Chondrocyte (in vitro differentiated cells): ENCODE results near the gene MCU. TPM values are rescaled to one million over a fixed set of nuclear protein-coding genes. Genes with fewer than 3 reads are reported as not detected.

Experiments
- DNase-seq: peaks from one replicate; pipeline ENCODE4 v3.0.0; 2021; ENCODE audit warnings: mixed read lengths, low spot score
- H3K27ac Mint-ChIP-seq: one replicate; pipeline ENCODE4 v1.8.0; 2021; ENCODE audit warnings: mild to moderate bottlenecking, moderate library complexity, mixed read lengths; ENCODE audit not compliant: unreplicated experiment
- H3K27me3 Mint-ChIP-seq: 2 replicates; pipeline ENCODE4 v1.8.0; 2021; ENCODE audit warnings: low read depth, mixed read lengths
- H3K36me3 Mint-ChIP-seq: 2 replicates; pipeline ENCODE4 v1.8.0; 2021; ENCODE audit warnings: low read depth, mixed read lengths
- H3K4me1 Mint-ChIP-seq: 2 replicates; pipeline ENCODE4 v1.8.0; 2021; ENCODE audit warnings: low read depth, mild to moderate bottlenecking, mixed read lengths
- H3K4me3 Mint-ChIP-seq: one replicate; pipeline ENCODE4 v1.8.0; 2021; ENCODE audit warnings: mild to moderate bottlenecking, moderate library complexity, mixed read lengths; ENCODE audit not compliant: unreplicated experiment
- H3K9me3 Mint-ChIP-seq: 2 replicates; pipeline ENCODE4 v1.8.0; 2021; ENCODE audit warnings: low read depth, mixed read lengths
- CTCF ChIP-seq: fragments of 200-600 bp; sonication (generic); IDR thresholded peaks from 2 replicates; pipeline ENCODE4 v1.5.0; 2021; ENCODE audit warnings: antibody characterized with exemption, mild to moderate bottlenecking, moderate library complexity
- total RNA-seq: library from RNA; stranded (reverse); gene quantifications from 3 replicates; pipeline ENCODE4 v1.2.1, GENCODE V29; 2021

MCU gene
- total RNA-seq, 1 donor from 2014 or later = 51.8 TPM

- H3K4me1 Mint-ChIP-seq = peaks cover 24% of the 10 kb centered on the region
- DNase-seq = no peak
- H3K4me3 Mint-ChIP-seq = no peak overlapping the region
- peaks cover 8% of the 10 kb centered on the region for H3K36me3 Mint-ChIP-seq
- H3K27me3 Mint-ChIP-seq = no peaks in the 10 kb centered on the region
- H3K27ac Mint-ChIP-seq = peak overlapping the region; percentile 43
- no peaks in the 10 kb centered on the region for H3K9me3 Mint-ChIP-seq
- TF ChIP-seq CTCF = no peak
These were observed 29.1 kb downstream of the MCU start for GRCh38 chr10:72720814-72721660.

DNA sequence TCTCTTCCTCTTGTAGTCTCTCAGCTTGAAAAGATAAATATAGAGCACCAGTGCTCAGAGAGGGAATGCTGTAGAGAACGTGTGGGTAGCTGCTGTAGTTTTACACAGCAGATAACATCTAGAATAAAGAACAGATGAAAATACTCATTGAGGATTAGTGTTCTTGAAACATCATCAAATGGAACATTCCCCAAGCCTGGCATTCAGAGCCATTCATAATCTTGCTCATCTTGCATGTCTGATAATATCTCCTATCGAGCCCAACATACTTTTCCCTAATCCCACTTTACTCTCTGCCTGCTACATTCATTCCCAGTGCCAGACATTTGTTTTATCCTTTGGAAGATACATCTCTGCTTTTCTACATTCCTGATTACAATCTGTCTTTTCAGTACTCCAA is 35.2 kb downstream of the MCU start:
- Mint-ChIP-seq H3K27me3 (no peaks in the 10 kb centered on the region), H3K27ac (peak overlapping the region; percentile 56), H3K4me3 (no peak overlapping the region), H3K36me3 (peaks cover 1% of the 10 kb centered on the region), H3K9me3 (no peaks in the 10 kb centered on the region), H3K4me1 (peaks cover 45% of the 10 kb centered on the region)
- TF ChIP-seq CTCF = no peak
- DNase-seq = no peak

DNA sequence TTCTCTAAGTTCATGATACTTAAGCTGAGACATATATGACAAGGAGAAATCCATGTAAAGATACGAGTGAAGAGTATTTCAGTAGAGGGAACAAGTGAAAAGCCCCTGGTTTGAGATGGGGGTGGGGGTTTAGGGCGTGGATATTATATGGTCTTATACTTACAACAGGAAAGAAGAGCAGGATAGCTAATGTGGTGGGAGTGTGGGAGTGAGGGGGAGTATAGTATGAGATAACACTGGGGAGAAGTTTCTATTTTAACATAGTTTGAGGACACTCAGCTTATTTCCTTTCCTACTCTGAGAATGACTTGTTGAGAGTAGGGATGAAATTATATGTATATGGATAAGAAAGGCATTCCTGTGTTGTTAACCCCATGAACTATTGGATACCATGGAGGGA is 36.5 kb downstream of the MCU start:
- H3K36me3 Mint-ChIP-seq = peaks cover 1% of the 10 kb centered on the region
- H3K4me1 Mint-ChIP-seq = peaks cover 42% of the 10 kb centered on the region
- H3K9me3 Mint-ChIP-seq = no peaks in the 10 kb centered on the region
- DNase-seq = no peak
- peak overlapping the region; percentile 22 for H3K27ac Mint-ChIP-seq
- no peaks in the 10 kb centered on the region for H3K27me3 Mint-ChIP-seq
- no peak for TF ChIP-seq CTCF
- no peak overlapping the region for H3K4me3 Mint-ChIP-seq

GRCh38 chr10:72729528-72729927 is 37.6 kb downstream of the MCU start:
- Mint-ChIP-seq H3K9me3 (no peaks in the 10 kb centered on the region), H3K27ac (peak overlapping the region; percentile 75), H3K27me3 (no peaks in the 10 kb centered on the region), H3K36me3 (peaks cover 1% of the 10 kb centered on the region), H3K4me3 (no peak overlapping the region), H3K4me1 (peaks cover 42% of the 10 kb centered on the region)
- no peak for DNase-seq
- no peak for TF ChIP-seq CTCF

DNA sequence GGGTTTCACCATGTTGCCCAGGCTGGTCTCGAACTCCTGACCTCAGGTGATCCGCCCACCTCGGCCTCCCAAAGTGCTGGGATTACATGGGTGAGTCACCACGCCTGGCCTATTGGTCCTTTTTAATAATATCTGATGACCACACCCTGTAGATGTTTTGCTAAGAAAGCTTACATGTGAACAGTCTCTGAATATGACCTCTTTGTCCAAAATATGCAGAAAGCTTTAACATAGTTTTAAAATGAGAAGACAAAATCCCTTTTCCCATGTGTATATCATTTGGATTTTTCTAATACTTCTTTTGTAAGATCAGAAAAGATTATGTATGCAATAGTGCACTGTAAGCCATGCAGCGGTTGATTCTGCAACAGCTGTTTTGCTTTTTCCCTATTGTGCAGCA is 38.5 kb downstream of the MCU start:
- Mint-ChIP-seq H3K9me3 (no peaks in the 10 kb centered on the region), H3K27me3 (no peaks in the 10 kb centered on the region), H3K27ac (peak overlapping the region; percentile 75), H3K4me1 (peaks cover 48% of the 10 kb centered on the region), H3K4me3 (no peak overlapping the region), H3K36me3 (peaks cover 1% of the 10 kb centered on the region)
- TF ChIP-seq CTCF = no peak
- no peak for DNase-seq
